SK-N-SH (cell line): Measurements from ENCODE around the gene OR12D1. TPM values are rescaled to one million over a fixed set of nuclear protein-coding genes. Genes with fewer than 3 reads are reported as not detected.

ENCODE experiments used
- CTCF ChIA-PET: fragments of 300-600, 350-600 bp; formaldehyde crosslinking; extraction: SDS; loops from one replicate; lab custom pipeline; 2021; lab: Yijun Ruan, JAX
- POLR2A ChIA-PET: fragments of 350-600 bp; sonication (Branson Sonifier 250); formaldehyde crosslinking; extraction: SDS; loops from one replicate; lab custom pipeline; 2020; ENCODE audit warnings: antibody characterized with exemption, inconsistent platforms; lab: Yijun Ruan, JAX
- DNase-seq: peaks from one replicate; pipeline ENCODE4 v3.0.0; 2012
- H2AFZ ChIP-seq: fragments of 200-600 bp; sonication (generic); 2 replicates; pipeline ENCODE4 v1.8.1; 2016; ENCODE audit warnings: antibody characterized with exemption, mild to moderate bottlenecking, low read depth
- H3F3A ChIP-seq: fragments of 200-600 bp; sonication (generic); replicated peaks from 2 replicates; pipeline ENCODE3; 2016; ENCODE audit warnings: antibody characterized with exemption, mild to moderate bottlenecking; ENCODE audit not compliant: insufficient read depth
- H3K27ac ChIP-seq, 2 experiments: fragments of 200-500 bp in 1 of 2; fragments of 200-600 bp in 1 of 2; sonication (Bioruptor generic) in 1 of 2; sonication (generic), shearing (Covaris generic) in 1 of 2; 2 replicates each; pipeline versions ENCODE4 v1.5.1 to v1.6.1; 2014 to 2016; ENCODE audit warnings: low read depth in 2 of 2, inconsistent platforms in 1 of 2, low read length in 1 of 2, mild to moderate bottlenecking in 1 of 2, mixed read lengths in 1 of 2
- H3K27me3 ChIP-seq: fragments of 200-600 bp; sonication (generic), shearing (Covaris generic); 2 replicates; pipeline ENCODE4 v1.6.1; 2016; ENCODE audit warnings: mixed run types; ENCODE audit not compliant: insufficient read depth
- H3K36me3 ChIP-seq, 2 experiments: fragments of 200-500 bp in 1 of 2; fragments of 200-600 bp in 1 of 2; sonication (Bioruptor generic) in 1 of 2; sonication (generic) in 1 of 2; replicated peaks in 1 of 2; 2 replicates each; pipeline versions ENCODE3 to v1.5.1; 2014 to 2016; ENCODE audit warnings: low read length in 1 of 2, mild to moderate bottlenecking in 1 of 2; ENCODE audit not compliant: insufficient read depth in 2 of 2, control insufficient read depth in 1 of 2
- H3K4me1 ChIP-seq, 2 experiments: fragments of 200-500 bp in 1 of 2; fragments of 200-600 bp in 1 of 2; sonication (Bioruptor generic) in 1 of 2; sonication (generic), shearing (Covaris generic) in 1 of 2; 2 replicates each; pipeline versions ENCODE4 v1.5.1 to v1.6.1; 2014 to 2016; ENCODE audit warnings: low read depth in 1 of 2, low read length in 1 of 2, mixed run types in 1 of 2; ENCODE audit not compliant: insufficient read depth in 2 of 2, control insufficient read depth in 1 of 2
- H3K4me2 ChIP-seq: fragments of 200-600 bp; sonication (generic), shearing (Covaris generic); 2 replicates; pipeline ENCODE4 v1.6.1; 2017; ENCODE audit warnings: mixed run types
- H3K4me3 ChIP-seq, 2 experiments: fragments of 200-500 bp in 1 of 2; fragments of 200-600 bp in 1 of 2; sonication (Bioruptor generic) in 1 of 2; sonication (generic), shearing (Covaris generic) in 1 of 2; 2 replicates each; pipeline versions ENCODE4 v1.5.1 to v1.8.1; 2014 to 2016; ENCODE audit warnings: low read depth in 2 of 2, inconsistent platforms in 1 of 2, low read length in 1 of 2, mild to moderate bottlenecking in 1 of 2, mixed read lengths in 1 of 2, moderate library complexity in 1 of 2
- H3K79me2 ChIP-seq: fragments of 200-600 bp; sonication (generic); 2 replicates; pipeline ENCODE4 v1.8.1; 2017; ENCODE audit warnings: mild to moderate bottlenecking; ENCODE audit not compliant: insufficient read depth
- H3K9ac ChIP-seq: fragments of 200-600 bp; sonication (generic); 2 replicates; pipeline ENCODE4 v1.6.1; 2017; ENCODE audit warnings: mixed run types
- H3K9me2 ChIP-seq: fragments of 200-600 bp; sonication (generic); 2 replicates; pipeline ENCODE4 v1.6.1; 2017; ENCODE audit warnings: mixed run types
- H3K9me3 ChIP-seq: fragments of 200-600 bp; sonication (generic); 2 replicates; pipeline ENCODE4 v1.6.1; 2017; ENCODE audit warnings: mixed run types, mild to moderate bottlenecking, moderate library complexity
- H4K20me1 ChIP-seq: fragments of 200-600 bp; sonication (generic); 2 replicates; pipeline ENCODE4 v1.6.1; 2017; ENCODE audit warnings: mild to moderate bottlenecking, mixed run types; ENCODE audit not compliant: insufficient read depth
- CHD2 ChIP-seq: fragments of 150-350 bp; IDR thresholded peaks from 2 replicates; pipeline ENCODE4 v1.6.1; 2018; ENCODE audit warnings: low read length; ENCODE audit not compliant: partially characterized antibody
- EZH2phosphoT487 ChIP-seq: fragments of 200-600 bp; sonication (generic); IDR thresholded peaks from 2 replicates; pipeline ENCODE4 v1.6.1; 2017; ENCODE audit warnings: low read depth, mixed run types, mild to moderate bottlenecking, antibody characterized with exemption, moderate library complexity, borderline replicate concordance
- FOSL2 ChIP-seq: IDR thresholded peaks from 2 replicates; pipeline ENCODE4 v1.4.0; 2012; ENCODE audit warnings: low read depth, mild to moderate bottlenecking, moderate library complexity, borderline replicate concordance
- FOXJ3 ChIP-seq: sonication (generic); formaldehyde crosslinking; IDR thresholded peaks from 2 replicates; pipeline ENCODE4 v1.5.1; 2020; ENCODE audit warnings: mild to moderate bottlenecking, missing genetic modification reagents
- FOXM1 ChIP-seq: IDR thresholded peaks from 2 replicates; pipeline ENCODE4 v1.4.0; 2012; ENCODE audit warnings: low read depth, mild to moderate bottlenecking
- GABPA ChIP-seq: IDR thresholded peaks from 2 replicates; pipeline ENCODE4 v1.4.0; 2012; ENCODE audit warnings: low read depth, mild to moderate bottlenecking
- GATA2 ChIP-seq: sonication (generic); formaldehyde crosslinking; IDR thresholded peaks from 2 replicates; pipeline ENCODE4 v1.5.0; 2020; ENCODE audit warnings: mild to moderate bottlenecking, missing genetic modification reagents
- MEF2A ChIP-seq: IDR thresholded peaks from 2 replicates; pipeline ENCODE4 v1.4.0; 2012; ENCODE audit warnings: low read depth, borderline replicate concordance
- MXI1 ChIP-seq: IDR thresholded peaks from 2 replicates; pipeline ENCODE4 v1.6.1; 2012; ENCODE audit warnings: mild to moderate bottlenecking, low read depth, low read length, improper control_type of control experiment
- NFIC ChIP-seq: IDR thresholded peaks from 2 replicates; pipeline ENCODE4 v1.4.0; 2012; ENCODE audit warnings: borderline replicate concordance
- NRF1 ChIP-seq: IDR thresholded peaks from 2 replicates; pipeline ENCODE4 v1.6.1; 2012; ENCODE audit warnings: low read depth, mild to moderate bottlenecking, low read length
- RCOR1 ChIP-seq: fragments of 150-350 bp; IDR thresholded peaks from 2 replicates; pipeline ENCODE4 v1.6.1; 2017; ENCODE audit warnings: antibody characterized with exemption, low read length
- TEAD4 ChIP-seq: IDR thresholded peaks from 2 replicates; pipeline ENCODE4 v1.4.0; 2012; ENCODE audit warnings: mild to moderate bottlenecking, borderline replicate concordance; ENCODE audit not compliant: insufficient read depth
- YY1 ChIP-seq: IDR thresholded peaks from 2 replicates; pipeline ENCODE4 v1.4.0; 2012; ENCODE audit warnings: low read depth, mild to moderate bottlenecking
- WGBS: methylation state at CpG from one replicate; pipeline ENCODE4 v1.1.6; 2017; ENCODE audit warnings: low lambda C conversion rate; 5-methylcytosine and 5-hydroxymethylcytosine counted together
- polyA plus RNA-seq, 3 experiments: library from polyadenylated mRNA; depleted of rRNA; stranded (reverse); fragments of >200 nt; gene quantifications; 2 replicates each; pipeline ENCODE4 v1.2.3, GENCODE V29; 2012
- TF ChIP-seq, protein P1 (sequence below): IDR thresholded peaks from 2 replicates; pipeline ENCODE4; 2012
- TF ChIP-seq, protein P2 (sequence below): IDR thresholded peaks from 2 replicates; pipeline ENCODE4 v1.4.0; 2012; ENCODE audit warnings: low read depth
- TF ChIP-seq, protein P3 (sequence below): IDR thresholded peaks from 2 replicates; pipeline ENCODE4 v1.4.0; 2012; ENCODE audit warnings: low read depth, borderline replicate concordance
- TF ChIP-seq, protein P4 (sequence below): fragments of 150-350 bp; IDR thresholded peaks from 2 replicates; pipeline ENCODE4 v1.6.1; 2017; ENCODE audit warnings: antibody characterized with exemption, low read length, low read depth, borderline replicate concordance
- TF ChIP-seq, protein P5 (sequence below): fragments of 150-350 bp; IDR thresholded peaks from 2 replicates; pipeline ENCODE4 v1.6.1; 2016; ENCODE audit warnings: mild to moderate bottlenecking, low read depth, low read length
- TF ChIP-seq, protein P6 (sequence below): fragments of 200-600 bp; sonication (generic); IDR thresholded peaks from 2 replicates; pipeline ENCODE4 v1.6.1; 2017; ENCODE audit warnings: antibody characterized with exemption, mild to moderate bottlenecking, moderate library complexity

Gene OR12D1
- polyA plus RNA-seq, 1 of the 3 experiments (the other 2 are of a cell fraction): not detected

DNA sequence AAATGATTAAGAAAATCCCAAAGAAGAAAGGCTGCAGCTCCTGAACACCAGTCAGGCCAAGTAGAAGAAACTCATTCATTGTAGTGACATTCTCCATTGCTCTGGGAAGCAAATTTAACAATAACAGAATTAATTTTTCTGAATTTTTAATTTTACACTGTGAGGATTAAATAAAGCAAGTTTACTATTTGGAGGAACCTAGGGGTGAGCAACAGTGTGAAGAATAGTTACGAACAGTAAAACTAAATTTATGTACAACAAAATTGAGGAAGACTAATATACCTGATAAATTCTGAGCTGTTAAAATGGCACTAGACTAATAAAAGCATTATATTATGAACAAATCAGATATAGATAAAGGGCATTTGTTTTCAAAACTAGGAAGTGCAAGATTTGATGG lies 39.5 kb upstream of the OR12D1 start, which contains the start of gene OR12D3:
TSS of gene OR12D3 (minus strand) at position 101 of the 400 bp plus-strand sequence. CDS start at position 97, 4 bp downstream.
- peaks cover 32% of the 10 kb centered on the region; the same call in 1 of the 2 replicates for H3K27me3 ChIP-seq
- no peak for DNase-seq
- no peaks in the 10 kb centered on the region for H4K20me1 ChIP-seq
- H3K36me3 ChIP-seq: no peaks in the 10 kb centered on the region
- no peak within 1 kb of the TSS for H3K4me2 ChIP-seq
- H2AFZ ChIP-seq: no peak within 1 kb of the TSS
- H3K9me3 ChIP-seq: no peaks in the 10 kb centered on the region; the same call in 1 of the 2 replicates
- no peak within 1 kb of the TSS for H3K27ac ChIP-seq
- no peaks in the 10 kb centered on the region for H3K79me2 ChIP-seq
- CTCF ChIA-PET: no interaction called here
- WGBS: 3% methylated on average over 1 of the region's 1 CpG
- no peak within 1 kb of the TSS for H3K9ac ChIP-seq
- no peak within 1 kb of the TSS for H3K4me3 ChIP-seq
- H3K4me1 ChIP-seq: no peaks in the 10 kb centered on the region
- POLR2A ChIA-PET: no interaction called here
- no peaks in the 10 kb centered on the region for H3F3A ChIP-seq
- TF ChIP-seq CHD2 (no peak), TEAD4 (no peak), FOXM1 (no peak), MXI1 (no peak), NFIC (no peak), RCOR1 (no peak), YY1 (no peak), FOXJ3 (CRISPR knock-in tag) (no peak), GABPA (no peak), FOSL2 (no peak), MEF2A (no peak), EZH2phosphoT487 (no peak), GATA2 (CRISPR knock-in tag) (no peak), NRF1 (no peak)
- TF ChIP-seq, protein P1, sequence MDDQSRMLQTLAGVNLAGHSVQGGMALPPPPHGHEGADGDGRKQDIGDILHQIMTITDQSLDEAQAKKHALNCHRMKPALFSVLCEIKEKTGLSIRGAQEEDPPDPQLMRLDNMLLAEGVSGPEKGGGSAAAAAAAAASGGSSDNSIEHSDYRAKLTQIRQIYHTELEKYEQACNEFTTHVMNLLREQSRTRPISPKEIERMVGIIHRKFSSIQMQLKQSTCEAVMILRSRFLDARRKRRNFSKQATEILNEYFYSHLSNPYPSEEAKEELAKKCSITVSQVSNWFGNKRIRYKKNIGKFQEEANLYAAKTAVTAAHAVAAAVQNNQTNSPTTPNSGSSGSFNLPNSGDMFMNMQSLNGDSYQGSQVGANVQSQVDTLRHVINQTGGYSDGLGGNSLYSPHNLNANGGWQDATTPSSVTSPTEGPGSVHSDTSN: no peak
- TF ChIP-seq, protein P2, sequence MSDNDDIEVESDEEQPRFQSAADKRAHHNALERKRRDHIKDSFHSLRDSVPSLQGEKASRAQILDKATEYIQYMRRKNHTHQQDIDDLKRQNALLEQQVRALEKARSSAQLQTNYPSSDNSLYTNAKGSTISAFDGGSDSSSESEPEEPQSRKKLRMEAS: no peak
- TF ChIP-seq, protein P3, sequence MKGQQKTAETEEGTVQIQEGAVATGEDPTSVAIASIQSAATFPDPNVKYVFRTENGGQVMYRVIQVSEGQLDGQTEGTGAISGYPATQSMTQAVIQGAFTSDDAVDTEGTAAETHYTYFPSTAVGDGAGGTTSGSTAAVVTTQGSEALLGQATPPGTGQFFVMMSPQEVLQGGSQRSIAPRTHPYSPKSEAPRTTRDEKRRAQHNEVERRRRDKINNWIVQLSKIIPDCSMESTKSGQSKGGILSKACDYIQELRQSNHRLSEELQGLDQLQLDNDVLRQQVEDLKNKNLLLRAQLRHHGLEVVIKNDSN: no peak
- TF ChIP-seq, protein P4, sequence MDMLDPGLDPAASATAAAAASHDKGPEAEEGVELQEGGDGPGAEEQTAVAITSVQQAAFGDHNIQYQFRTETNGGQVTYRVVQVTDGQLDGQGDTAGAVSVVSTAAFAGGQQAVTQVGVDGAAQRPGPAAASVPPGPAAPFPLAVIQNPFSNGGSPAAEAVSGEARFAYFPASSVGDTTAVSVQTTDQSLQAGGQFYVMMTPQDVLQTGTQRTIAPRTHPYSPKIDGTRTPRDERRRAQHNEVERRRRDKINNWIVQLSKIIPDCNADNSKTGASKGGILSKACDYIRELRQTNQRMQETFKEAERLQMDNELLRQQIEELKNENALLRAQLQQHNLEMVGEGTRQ: no peak
- TF ChIP-seq, protein P5, sequence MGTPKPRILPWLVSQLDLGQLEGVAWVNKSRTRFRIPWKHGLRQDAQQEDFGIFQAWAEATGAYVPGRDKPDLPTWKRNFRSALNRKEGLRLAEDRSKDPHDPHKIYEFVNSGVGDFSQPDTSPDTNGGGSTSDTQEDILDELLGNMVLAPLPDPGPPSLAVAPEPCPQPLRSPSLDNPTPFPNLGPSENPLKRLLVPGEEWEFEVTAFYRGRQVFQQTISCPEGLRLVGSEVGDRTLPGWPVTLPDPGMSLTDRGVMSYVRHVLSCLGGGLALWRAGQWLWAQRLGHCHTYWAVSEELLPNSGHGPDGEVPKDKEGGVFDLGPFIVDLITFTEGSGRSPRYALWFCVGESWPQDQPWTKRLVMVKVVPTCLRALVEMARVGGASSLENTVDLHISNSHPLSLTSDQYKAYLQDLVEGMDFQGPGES: no peak
- TF ChIP-seq, protein P6, sequence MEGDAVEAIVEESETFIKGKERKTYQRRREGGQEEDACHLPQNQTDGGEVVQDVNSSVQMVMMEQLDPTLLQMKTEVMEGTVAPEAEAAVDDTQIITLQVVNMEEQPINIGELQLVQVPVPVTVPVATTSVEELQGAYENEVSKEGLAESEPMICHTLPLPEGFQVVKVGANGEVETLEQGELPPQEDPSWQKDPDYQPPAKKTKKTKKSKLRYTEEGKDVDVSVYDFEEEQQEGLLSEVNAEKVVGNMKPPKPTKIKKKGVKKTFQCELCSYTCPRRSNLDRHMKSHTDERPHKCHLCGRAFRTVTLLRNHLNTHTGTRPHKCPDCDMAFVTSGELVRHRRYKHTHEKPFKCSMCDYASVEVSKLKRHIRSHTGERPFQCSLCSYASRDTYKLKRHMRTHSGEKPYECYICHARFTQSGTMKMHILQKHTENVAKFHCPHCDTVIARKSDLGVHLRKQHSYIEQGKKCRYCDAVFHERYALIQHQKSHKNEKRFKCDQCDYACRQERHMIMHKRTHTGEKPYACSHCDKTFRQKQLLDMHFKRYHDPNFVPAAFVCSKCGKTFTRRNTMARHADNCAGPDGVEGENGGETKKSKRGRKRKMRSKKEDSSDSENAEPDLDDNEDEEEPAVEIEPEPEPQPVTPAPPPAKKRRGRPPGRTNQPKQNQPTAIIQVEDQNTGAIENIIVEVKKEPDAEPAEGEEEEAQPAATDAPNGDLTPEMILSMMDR: no peak
- TF ChIP-seq, all 33 proteins: peak for 0
- H3K9me2 ChIP-seq: no peaks in the 10 kb centered on the region
